HG03558 (cell line): ENCODE results near the gene FARSA.
"Not testable (repeated sequence)": the region's sequence is repeated elsewhere in the genome, so short reads cannot be mapped to it uniquely, and the experiment has no call there.

Experiments
- ATAC-seq: cut with Tn5 transposase; IDR thresholded peaks from one replicate; pipeline ENCODE4 v1.9.1; 2021; ENCODE audit warnings: moderate number of reproducible peaks; ENCODE audit not compliant: unreplicated experiment; ENCODE audit errors: extremely low read depth

The FARSA gene

GRCh38 chr19:12954612-12954962 is 21.1 kb upstream of the FARSA start:
- ATAC-seq, result no peak

- ATAC-seq, result no peak
These were observed 20.5 kb upstream of the FARSA start for GRCh38 chr19:12953799-12954611.

- ATAC-seq, result no peak
These were observed 19.8 kb upstream of the FARSA start for GRCh38 chr19:12953138-12953798.

DNA sequence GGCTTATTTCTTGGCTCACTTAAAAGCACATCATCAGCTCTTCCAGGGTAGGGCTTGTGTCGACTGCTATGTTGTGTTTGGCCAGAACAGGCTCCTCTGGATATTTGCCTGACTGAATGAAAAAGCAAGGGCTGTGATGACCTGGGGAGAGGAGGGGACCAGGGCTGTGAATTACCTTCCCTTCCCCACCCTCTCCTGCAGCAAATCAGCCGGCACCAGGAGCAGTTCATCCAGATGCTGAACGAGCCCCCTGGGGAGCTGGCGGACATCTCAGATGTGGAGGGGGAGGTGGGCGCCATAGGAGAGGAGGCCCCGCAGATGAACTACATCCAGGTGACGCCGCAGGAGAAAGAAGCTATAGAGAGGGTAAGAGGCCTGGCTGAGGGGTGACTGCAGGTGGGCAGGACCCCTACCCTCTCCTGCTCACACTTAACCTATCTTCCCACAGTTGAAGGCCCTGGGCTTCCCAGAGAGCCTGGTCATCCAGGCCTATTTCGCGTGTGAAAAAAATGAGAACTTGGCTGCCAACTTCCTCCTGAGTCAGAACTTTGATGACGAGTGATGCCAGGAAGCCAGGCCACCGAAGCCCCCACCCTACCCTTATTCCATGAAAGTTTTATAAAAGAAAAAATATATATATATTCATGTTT is 19.1 kb upstream of the FARSA start:
- no peak for ATAC-seq

DNA sequence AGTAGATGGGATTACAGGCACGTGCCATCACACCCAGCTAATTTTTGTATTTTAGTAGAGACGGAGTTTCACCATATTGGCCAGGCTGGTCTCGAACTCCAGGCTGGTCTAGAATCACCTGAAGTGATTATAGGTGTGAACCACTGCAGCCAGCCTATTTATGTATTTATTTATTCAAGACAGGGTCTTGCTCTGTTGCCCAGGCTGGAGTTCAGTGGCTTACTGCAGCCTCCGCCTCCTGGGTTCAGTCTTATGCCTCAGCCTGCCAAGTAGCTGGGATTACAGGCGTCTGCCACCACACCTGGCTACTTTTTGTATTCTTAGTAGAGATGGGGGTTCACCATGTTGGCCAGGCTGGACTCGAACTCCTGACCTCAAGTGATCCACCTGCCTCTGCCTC is 18.5 kb upstream of the FARSA start:
- not testable (repeated sequence) for ATAC-seq

DNA sequence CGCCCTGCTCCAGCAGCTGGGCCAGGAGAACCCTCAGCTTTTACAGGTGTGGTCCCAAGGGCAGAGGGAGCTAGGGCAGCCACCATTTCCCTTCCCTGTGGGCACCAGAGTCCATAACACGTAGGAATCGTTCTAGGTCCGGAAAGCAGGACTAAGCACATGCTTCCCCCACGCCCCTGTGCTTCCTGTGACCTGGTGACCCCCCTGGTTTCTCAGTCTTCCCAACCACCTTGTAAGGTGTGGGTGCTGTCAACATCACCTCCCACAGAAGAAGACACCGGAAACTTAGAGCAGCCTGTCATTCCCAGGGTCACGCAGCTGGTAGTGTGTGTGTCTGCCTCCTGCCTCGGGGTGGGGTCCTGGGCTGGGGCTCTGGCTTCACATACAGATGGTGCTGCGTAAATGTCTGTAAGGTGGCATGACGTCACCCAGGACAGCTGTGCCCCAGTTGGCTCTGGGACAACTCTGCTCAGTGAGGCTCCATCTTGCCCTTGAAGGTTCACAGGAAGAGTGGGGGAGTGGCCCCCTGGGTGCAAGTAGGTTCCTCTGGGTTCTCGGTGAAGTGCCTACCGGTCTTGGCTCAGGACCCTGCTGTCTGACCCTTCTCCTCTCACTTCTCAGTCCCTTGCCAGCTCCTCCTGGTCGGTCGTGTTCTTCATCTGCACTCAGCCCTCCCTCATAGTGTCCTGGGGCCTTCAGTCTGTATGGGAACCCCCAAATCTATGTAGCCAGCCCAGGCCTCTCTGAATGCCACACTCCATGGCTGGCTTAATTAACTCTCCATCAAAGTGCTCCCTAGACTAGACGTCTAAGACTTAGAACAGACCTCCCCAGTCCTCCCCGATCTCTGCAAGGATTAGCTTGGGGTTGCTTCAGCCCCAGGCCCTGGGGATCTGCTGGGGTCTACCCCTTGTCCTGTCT is 16.1 kb upstream of the FARSA start:
- no peak for ATAC-seq

GRCh38 chr19:12948612-12949362 is 15.3 kb upstream of the FARSA start:
- no peak for ATAC-seq

- ATAC-seq, result no peak
These were observed 14.4 kb upstream of the FARSA start for GRCh38 chr19:12947702-12948611.

DNA sequence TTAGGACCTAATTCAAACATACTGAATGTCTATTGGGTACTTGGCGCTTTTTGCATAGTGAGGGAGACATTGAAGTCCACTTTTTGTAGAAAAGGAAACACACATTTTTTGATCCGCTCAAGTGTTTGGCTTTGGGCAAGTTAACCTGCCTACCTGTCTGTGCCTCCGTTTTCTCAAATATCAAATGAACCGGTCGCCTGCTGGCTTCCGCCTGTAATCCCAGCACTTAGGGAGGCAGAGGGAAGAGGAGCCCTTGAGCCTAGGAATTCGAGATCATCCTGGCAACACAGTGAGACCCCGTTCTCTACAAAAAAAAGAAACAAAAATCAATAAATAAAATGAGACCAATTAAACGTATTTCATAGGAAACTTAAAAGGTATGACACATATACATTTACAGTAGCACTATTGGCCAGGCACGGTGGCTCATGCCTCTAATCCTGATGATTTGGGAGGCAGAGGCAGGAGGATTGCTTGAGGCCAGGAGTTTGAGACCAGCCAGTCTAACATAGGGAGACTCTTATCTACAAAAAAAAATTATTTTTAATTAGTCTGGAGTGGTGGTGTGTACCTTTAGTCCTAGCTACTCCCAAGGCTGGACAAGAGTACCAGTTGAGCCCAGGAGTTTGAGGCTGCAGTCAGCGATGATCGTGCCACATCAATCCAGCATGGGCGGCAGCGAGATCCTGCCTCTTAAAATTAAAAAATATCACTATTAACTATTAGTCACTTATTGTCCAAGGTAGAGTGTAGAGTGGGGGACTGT is 13.4 kb upstream of the FARSA start:
- no peak for ATAC-seq

DNA sequence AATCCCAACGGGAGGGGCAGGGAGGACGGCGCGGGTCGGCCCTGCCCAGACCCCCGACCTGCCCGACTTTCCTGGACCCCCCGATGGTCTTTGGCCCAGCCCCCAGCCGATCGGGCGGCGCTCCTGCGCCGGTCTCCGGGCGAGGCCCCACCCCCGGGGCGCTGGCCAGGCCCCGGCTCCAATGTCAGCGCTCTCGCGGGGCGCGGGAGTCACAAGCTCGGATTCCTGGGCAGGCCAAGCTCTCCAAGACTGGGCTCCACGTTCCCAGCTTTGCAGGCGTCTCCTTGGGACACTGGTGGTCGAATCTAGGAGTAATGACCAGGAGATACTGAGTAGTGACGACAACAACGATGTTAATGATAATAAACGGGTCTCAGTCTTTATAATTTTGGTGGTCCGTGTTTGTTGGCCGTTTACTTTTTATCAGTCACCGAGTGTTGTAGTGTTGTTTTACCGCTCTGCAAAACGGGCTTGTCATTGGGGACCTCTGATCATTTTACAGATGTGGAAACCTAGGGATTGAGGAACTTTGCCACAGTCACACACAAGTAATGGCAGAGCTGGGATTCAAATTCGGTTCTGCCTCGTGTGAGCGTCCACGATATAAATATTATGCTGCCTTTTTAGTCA is 12.7 kb upstream of the FARSA start:
- ATAC-seq, result no peak

DNA sequence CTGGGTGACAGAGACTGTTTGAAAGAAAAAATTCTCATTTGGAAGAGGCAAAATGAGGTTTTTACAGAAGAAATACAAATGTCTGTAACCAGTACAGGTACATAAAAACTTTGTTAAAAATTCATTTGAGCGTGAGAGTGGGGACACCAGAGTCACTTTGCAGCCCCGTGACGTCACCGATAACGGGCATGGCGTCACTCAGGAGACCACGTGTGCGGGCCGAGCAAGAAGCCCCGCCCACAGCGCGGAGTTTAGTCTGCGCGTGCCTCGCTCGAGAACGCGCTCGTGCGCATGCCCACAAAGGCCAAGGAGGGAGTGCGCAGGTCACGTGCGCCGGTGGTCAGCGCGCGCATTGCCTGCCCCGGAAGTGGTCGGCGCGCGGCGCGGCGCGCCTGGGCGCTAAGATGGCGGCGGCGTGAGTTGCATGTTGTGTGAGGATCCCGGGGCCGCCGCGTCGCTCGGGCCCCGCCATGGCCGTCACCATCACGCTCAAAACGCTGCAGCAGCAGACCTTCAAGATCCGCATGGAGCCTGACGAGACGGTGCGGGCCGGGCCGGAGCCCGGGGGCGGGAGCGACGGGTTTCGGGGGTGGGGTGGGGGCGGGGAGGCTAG is 12.1 kb upstream of the FARSA start, which contains the start of gene RAD23A:
Gene RAD23A (plus strand): TSS at position 384 of the 613 bp plus-strand sequence. CDS start 87 bp downstream, at position 471.
- ATAC-seq, result peak; percentile 56

- no peak for ATAC-seq
These were observed 10.7 kb upstream of the FARSA start for GRCh38 chr19:12944104-12944674.

- no peak for ATAC-seq
These were observed 10.0 kb upstream of the FARSA start for GRCh38 chr19:12943437-12944044.

- ATAC-seq, result no peak
These were observed 7.4 kb upstream of the FARSA start for GRCh38 chr19:12940897-12941296.

- ATAC-seq, result no peak
These were observed 6.5 kb upstream of the FARSA start for GRCh38 chr19:12939975-12940423.
